OCI-LY3 (cell line): ENCODE data around the gene GALNT18.

Experiments used
- H2AFZ ChIP-seq: fragments of 200-600, 300-600 bp; shearing (Covaris generic); 2 replicates; pipeline ENCODE4 v1.6.0; 2014; ENCODE audit warnings: antibody characterized with exemption, low read depth, low read length
- H3K27ac ChIP-seq: fragments of 200-600, 300-600 bp; sonication (generic); 2 replicates; pipeline ENCODE4 v1.5.1; 2014; ENCODE audit warnings: mild to moderate bottlenecking, low read length, moderate library complexity, mixed read lengths
- H3K27me3 ChIP-seq: fragments of 200-600, 300-600 bp; sonication (generic); 2 replicates; pipeline ENCODE4 v1.6.1; 2014; ENCODE audit warnings: low read depth, low read length, mixed read lengths
- H3K36me3 ChIP-seq: fragments of 200-600, 300-600 bp; sonication (generic); replicated peaks from 2 replicates; pipeline ENCODE3; 2014; ENCODE audit warnings: low read depth, low read length, mixed read lengths
- H3K4me1 ChIP-seq: fragments of 300-600, 200-600 bp; sonication (generic); 2 replicates; pipeline ENCODE4 v1.6.1; 2014; ENCODE audit warnings: low read length, mixed read lengths
- H3K4me2 ChIP-seq: fragments of 200-600, 300-600 bp; sonication (generic); 2 replicates; pipeline ENCODE4 v1.6.1; 2014; ENCODE audit warnings: low read length, mixed read lengths
- H3K4me3 ChIP-seq: fragments of 300-600, 200-600 bp; sonication (generic); 2 replicates; pipeline ENCODE4 v1.5.1; 2014; ENCODE audit warnings: antibody characterized with exemption, mild to moderate bottlenecking, low read length, moderate library complexity
- H3K79me2 ChIP-seq: fragments of 300-600, 200-600 bp; shearing (Covaris generic); 2 replicates; pipeline ENCODE4 v1.6.1; 2014; ENCODE audit warnings: mild to moderate bottlenecking, low read length, mixed read lengths
- H3K9ac ChIP-seq: fragments of 300-600, 200-600 bp; shearing (Covaris generic); 2 replicates; pipeline ENCODE4 v1.6.0; 2014; ENCODE audit warnings: mild to moderate bottlenecking, low read length, moderate library complexity
- H3K9me3 ChIP-seq: fragments of 200-600, 300-600 bp; shearing (Covaris generic); 2 replicates; pipeline ENCODE4 v1.6.1; 2014; ENCODE audit warnings: low read length, mixed read lengths; ENCODE audit not compliant: insufficient read depth
- H4K20me1 ChIP-seq: fragments of 200-600, 300-600 bp; sonication (generic); 2 replicates; pipeline ENCODE4 v1.6.1; 2016; ENCODE audit warnings: low read length, mixed read lengths; ENCODE audit not compliant: insufficient read depth
- CTCF ChIP-seq: fragments of 200-600, 300-600 bp; sonication (generic); IDR thresholded peaks from 2 replicates; pipeline ENCODE4 v1.5.1; 2014; ENCODE audit warnings: antibody characterized with exemption, low read length, low read depth
- EZH2phosphoT487 ChIP-seq: fragments of 200-600 bp; shearing (Covaris generic); IDR thresholded peaks from 2 replicates; pipeline ENCODE4 v1.6.1; 2018; ENCODE audit warnings: antibody characterized with exemption, mixed run types, low read depth

GALNT18 gene

GRCh38 chr11:11270236-11270775 is 351.5 kb downstream of the GALNT18 start:
- H3K27ac ChIP-seq: no peak overlapping the region
- no peaks in the 10 kb centered on the region for H3K27me3 ChIP-seq
- no peak overlapping the region for H3K4me3 ChIP-seq
- no peak overlapping the region for H3K4me2 ChIP-seq
- no peaks in the 10 kb centered on the region for H4K20me1 ChIP-seq
- no peaks in the 10 kb centered on the region for H3K36me3 ChIP-seq
- H3K4me1 ChIP-seq: peaks cover 6% of the 10 kb centered on the region; the same call in 1 of the 2 replicates
- no peaks in the 10 kb centered on the region for H3K9me3 ChIP-seq
- H3K9ac ChIP-seq: no peak overlapping the region
- no peaks in the 10 kb centered on the region for H3K79me2 ChIP-seq
- TF ChIP-seq CTCF: no peak
- no peak overlapping the region for H2AFZ ChIP-seq

DNA sequence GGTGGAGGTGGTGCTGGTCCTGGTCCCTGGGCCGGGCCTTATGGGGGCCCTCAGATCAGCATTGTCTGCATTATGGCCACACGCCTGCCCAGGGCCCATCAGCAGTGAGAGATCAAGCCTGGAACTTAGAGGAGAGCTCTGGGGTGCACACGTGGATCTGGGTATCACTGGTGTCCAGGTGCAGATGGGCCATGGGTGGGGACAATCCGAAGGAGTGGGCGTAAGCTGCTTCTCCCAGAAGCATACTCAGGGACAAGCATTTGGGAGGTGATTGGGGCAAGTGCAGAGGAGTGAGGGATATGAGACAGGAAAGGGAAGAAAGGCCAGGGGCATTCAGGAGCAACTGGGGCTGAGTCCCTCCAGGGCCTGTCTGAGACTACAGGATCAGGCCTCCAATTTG is 353.1 kb downstream of the GALNT18 start:
- TF ChIP-seq EZH2phosphoT487: no peak
- TF ChIP-seq CTCF: no peak

DNA sequence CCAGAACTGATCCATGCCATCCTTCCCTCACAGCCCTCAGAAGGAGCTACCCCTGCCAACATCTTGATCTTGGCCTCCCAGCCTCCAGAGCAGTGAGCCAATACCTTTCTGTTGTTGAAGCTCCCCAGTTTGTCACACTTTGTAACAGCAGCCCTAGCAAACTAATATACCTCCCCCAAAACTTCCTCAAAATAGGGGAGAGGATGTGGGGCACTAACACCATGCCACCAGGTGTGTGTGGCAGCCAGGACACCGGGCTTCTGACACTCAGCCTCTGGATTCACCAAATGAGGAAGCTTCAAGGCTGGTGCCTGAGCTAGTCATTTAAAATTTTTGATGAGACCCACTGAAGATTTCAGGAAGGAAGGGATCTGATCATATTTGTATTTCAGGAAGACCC is 353.7 kb downstream of the GALNT18 start:
- Histone ChIP-seq H3K27ac (no peak overlapping the region), H3K36me3 (no peaks in the 10 kb centered on the region), H4K20me1 (no peaks in the 10 kb centered on the region), H3K4me2 (no peak overlapping the region), H3K79me2 (no peaks in the 10 kb centered on the region), H3K9ac (no peak overlapping the region), H3K27me3 (no peaks in the 10 kb centered on the region), H3K4me3 (no peak overlapping the region), H3K9me3 (no peaks in the 10 kb centered on the region), H2AFZ (no peak overlapping the region), H3K4me1 (peaks cover 6% of the 10 kb centered on the region; the same call in 1 of the 2 replicates)
- TF ChIP-seq EZH2phosphoT487 (no peak), CTCF (no peak)

More for the DNA sequence above, 353.1 kb downstream of the GALNT18 start:
- no peak overlapping the region for H3K4me2 ChIP-seq
- H2AFZ ChIP-seq: no peak overlapping the region
- H3K79me2 ChIP-seq: no peaks in the 10 kb centered on the region
- no peak overlapping the region for H3K27ac ChIP-seq
- H3K27me3 ChIP-seq: no peaks in the 10 kb centered on the region
- H3K9me3 ChIP-seq: no peaks in the 10 kb centered on the region
- no peaks in the 10 kb centered on the region for H3K36me3 ChIP-seq
- no peaks in the 10 kb centered on the region for H4K20me1 ChIP-seq
- no peak overlapping the region for H3K9ac ChIP-seq
- no peak overlapping the region for H3K4me3 ChIP-seq
- peaks cover 6% of the 10 kb centered on the region; the same call in 1 of the 2 replicates for H3K4me1 ChIP-seq

DNA sequence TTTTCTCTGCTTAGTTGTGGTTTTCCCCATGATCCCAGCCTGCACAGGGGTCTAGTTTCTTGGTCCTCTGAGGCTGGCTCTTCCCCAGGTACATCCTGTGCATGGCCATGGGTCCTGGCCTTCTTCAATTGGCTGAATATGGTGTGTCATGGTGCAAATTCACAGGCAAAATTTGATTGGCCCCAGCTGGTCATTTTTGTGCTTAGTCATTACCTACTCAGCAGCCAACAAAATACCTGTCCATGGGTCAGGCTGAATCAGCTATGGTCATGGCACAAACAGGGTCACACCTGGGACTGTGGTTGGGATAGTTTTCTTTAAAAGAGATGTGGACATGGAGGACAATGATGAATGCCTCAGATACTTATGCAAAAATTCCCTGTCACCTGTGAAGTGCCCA is 354.5 kb downstream of the GALNT18 start:
- Histone ChIP-seq H3K27me3 (no peaks in the 10 kb centered on the region), H3K27ac (no peak overlapping the region), H3K36me3 (no peaks in the 10 kb centered on the region), H3K79me2 (no peaks in the 10 kb centered on the region), H3K4me3 (no peak overlapping the region), H3K9me3 (no peaks in the 10 kb centered on the region), H3K4me1 (peaks cover 6% of the 10 kb centered on the region; the same call in 1 of the 2 replicates), H2AFZ (no peak overlapping the region), H4K20me1 (no peaks in the 10 kb centered on the region), H3K9ac (no peak overlapping the region), H3K4me2 (no peak overlapping the region)
- TF ChIP-seq CTCF (no peak), EZH2phosphoT487 (no peak)
